ENCODE results near the gene POLR3E.

DNA sequence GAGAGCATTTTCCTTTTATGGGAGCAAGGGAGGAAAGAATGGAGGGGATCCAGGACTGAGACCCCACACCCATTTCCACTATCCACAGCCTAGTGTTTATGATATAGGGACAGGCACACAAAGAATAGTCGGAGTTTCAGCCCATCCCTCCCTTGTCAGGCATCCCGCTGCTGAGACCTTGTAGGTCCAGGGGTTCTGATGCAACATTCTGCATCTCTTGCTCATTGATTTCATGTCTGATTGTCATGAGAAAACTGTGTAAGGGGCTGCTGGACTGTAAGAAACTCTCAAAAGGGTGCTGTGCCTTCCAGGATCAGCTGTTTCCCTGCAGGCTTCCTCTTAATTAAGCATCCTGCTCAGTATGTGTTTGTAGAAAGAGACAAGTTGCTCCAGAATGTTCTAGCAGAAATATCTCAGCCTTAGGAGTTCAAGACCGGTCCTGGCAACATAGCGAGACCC lies 5.3 kb upstream of the POLR3E start:
- TF ChIP-seq, protein P1, sequence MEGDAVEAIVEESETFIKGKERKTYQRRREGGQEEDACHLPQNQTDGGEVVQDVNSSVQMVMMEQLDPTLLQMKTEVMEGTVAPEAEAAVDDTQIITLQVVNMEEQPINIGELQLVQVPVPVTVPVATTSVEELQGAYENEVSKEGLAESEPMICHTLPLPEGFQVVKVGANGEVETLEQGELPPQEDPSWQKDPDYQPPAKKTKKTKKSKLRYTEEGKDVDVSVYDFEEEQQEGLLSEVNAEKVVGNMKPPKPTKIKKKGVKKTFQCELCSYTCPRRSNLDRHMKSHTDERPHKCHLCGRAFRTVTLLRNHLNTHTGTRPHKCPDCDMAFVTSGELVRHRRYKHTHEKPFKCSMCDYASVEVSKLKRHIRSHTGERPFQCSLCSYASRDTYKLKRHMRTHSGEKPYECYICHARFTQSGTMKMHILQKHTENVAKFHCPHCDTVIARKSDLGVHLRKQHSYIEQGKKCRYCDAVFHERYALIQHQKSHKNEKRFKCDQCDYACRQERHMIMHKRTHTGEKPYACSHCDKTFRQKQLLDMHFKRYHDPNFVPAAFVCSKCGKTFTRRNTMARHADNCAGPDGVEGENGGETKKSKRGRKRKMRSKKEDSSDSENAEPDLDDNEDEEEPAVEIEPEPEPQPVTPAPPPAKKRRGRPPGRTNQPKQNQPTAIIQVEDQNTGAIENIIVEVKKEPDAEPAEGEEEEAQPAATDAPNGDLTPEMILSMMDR (optimal IDR thresholded peaks at IDR 0.05 in 1 of 3, IDR thresholded peaks at IDR 0.05 in 1 of 3, conservative IDR thresholded peaks at IDR 0.05 in 1 of 3; ENCODE audit: extremely low read depth in 1 of 3, insufficient read depth in 2 of 3, low read length in 3 of 3), result no peak
- TF ChIP-seq EZH2 (IDR thresholded peaks at IDR 0.05; ENCODE audit: low read length), result no peak
